Measurements from ENCODE around the gene TMEM125. TPM values are rescaled to one million over a fixed set of nuclear protein-coding genes. Genes with fewer than 3 reads are reported as not detected.
A peak's percentile ranks its signal among the peaks of the same experiment; 100 is the strongest.

Gene TMEM125
- total RNA-seq, 2 donors from 2014 or later = 11.7 to 16.6 TPM

DNA sequence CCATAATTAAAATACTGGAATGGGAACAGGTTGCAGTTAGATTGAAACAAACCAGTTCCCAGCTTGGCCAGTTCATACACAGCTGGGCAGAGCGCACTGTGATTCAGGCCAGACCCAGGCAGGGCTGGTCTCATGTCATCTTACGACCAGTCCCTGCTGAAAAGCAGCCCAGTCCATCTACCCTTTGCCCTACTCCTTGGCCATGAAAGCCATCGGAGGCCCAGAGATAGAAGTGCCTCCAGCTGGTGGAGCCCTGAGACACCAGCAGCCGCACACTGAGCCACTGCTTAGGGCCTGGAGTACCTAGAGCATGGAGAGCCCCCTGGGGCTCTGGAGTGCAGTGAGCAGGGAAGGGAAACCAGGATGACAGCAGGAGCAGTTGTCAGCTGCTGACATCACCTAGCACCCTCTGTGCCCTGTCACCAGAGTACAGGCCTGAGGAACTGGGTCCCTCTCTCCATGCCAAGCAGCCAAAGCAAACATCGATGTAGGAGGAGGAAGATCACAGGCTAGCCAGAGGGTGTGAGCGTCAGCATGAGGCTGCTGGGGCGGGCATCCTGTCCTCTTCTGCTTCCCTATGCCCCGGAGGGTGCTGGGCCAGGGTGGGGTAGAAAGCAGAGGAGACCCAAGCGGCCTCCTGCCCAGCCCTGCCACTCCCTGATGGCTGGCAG is 34.2 kb upstream of the TMEM125 start:
- H3K36me3 ChIP-seq (ENCODE audit: control insufficient read depth, insufficient read depth, low read length) = no peaks in the 10 kb centered on the region
- H3K9ac ChIP-seq (ENCODE audit: extremely low read depth, low read length, poor library complexity, severe bottlenecking) = no peak overlapping the region
- no peak overlapping the region for H3K4me3 ChIP-seq (ENCODE audit: low read length)
- Mint-ChIP-seq H3K27ac (no peak overlapping the region), H3K27me3 (ENCODE audit: insufficient read depth) (peaks cover 9% of the 10 kb centered on the region), H3K9me3 (peaks cover 4% of the 10 kb centered on the region), H3K4me1 (peaks cover 3% of the 10 kb centered on the region), H3K36me3 (ENCODE audit: low read depth) (no peaks in the 10 kb centered on the region), H3K4me3 (no peak overlapping the region)
- peaks cover 8% of the 10 kb centered on the region for H3K27me3 ChIP-seq (ENCODE audit: control insufficient read depth, insufficient read depth, low read length, poor library complexity, severe bottlenecking)
- no peak for DNase-seq
- whole genome bisulfite sequencing, 2 experiments (ENCODE audit: insufficient coverage in 1 of 2, insufficient read length in 1 of 2) = 88 to 89% methylated on average over 7 to 9 of the region's 9 CpGs
- no peaks in the 10 kb centered on the region for H3K9me3 ChIP-seq (ENCODE audit: control insufficient read depth, low read length)
- TF ChIP-seq, protein P1, sequence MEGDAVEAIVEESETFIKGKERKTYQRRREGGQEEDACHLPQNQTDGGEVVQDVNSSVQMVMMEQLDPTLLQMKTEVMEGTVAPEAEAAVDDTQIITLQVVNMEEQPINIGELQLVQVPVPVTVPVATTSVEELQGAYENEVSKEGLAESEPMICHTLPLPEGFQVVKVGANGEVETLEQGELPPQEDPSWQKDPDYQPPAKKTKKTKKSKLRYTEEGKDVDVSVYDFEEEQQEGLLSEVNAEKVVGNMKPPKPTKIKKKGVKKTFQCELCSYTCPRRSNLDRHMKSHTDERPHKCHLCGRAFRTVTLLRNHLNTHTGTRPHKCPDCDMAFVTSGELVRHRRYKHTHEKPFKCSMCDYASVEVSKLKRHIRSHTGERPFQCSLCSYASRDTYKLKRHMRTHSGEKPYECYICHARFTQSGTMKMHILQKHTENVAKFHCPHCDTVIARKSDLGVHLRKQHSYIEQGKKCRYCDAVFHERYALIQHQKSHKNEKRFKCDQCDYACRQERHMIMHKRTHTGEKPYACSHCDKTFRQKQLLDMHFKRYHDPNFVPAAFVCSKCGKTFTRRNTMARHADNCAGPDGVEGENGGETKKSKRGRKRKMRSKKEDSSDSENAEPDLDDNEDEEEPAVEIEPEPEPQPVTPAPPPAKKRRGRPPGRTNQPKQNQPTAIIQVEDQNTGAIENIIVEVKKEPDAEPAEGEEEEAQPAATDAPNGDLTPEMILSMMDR (conservative IDR thresholded peaks at IDR 0.05) = no peak
- H3K4me1 ChIP-seq (ENCODE audit: control insufficient read depth, insufficient read depth, low read length) = no peaks in the 10 kb centered on the region
- no peak overlapping the region for H3K27ac ChIP-seq (ENCODE audit: low read depth, low read length)

DNA sequence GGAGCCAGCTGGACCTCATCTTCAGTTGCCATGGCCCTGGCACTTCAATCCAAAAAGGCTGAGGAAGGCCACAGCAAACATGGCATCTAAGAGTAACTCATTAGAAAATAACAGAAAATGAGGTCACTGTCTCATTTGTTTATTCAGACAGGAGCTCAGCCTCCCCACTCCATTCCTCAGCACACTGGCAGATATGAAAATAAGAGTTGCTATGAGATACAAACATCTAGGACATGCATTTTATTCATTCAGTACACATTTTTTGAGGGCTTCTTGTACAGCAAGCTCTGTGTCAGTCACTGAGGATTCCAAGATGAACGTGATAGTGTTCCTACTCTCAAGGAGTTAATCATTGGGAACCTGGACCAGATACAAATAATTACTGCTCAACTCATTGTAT is 32.7 kb upstream of the TMEM125 start:
- 88 to 92% methylated on average over 1 of the region's 1 CpG for WGBS, 2 experiments (ENCODE audit: insufficient coverage in 1 of 2, insufficient read length in 1 of 2)
- no peaks in the 10 kb centered on the region for H3K36me3 Mint-ChIP-seq (ENCODE audit: low read depth)
- Histone ChIP-seq H3K4me3 (ENCODE audit: low read length) (no peak overlapping the region), H3K4me1 (ENCODE audit: control insufficient read depth, insufficient read depth, low read length) (no peaks in the 10 kb centered on the region), H3K27me3 (ENCODE audit: control insufficient read depth, insufficient read depth, low read length, poor library complexity, severe bottlenecking) (peaks cover 4% of the 10 kb centered on the region), H3K36me3 (ENCODE audit: control insufficient read depth, insufficient read depth, low read length) (no peaks in the 10 kb centered on the region), H3K9ac (ENCODE audit: extremely low read depth, low read length, poor library complexity, severe bottlenecking) (no peak overlapping the region), H3K27ac (ENCODE audit: low read depth, low read length) (no peak overlapping the region), H3K9me3 (ENCODE audit: control insufficient read depth, low read length) (no peaks in the 10 kb centered on the region)
- H3K27me3 Mint-ChIP-seq (ENCODE audit: insufficient read depth) = peaks cover 7% of the 10 kb centered on the region
- H3K27ac Mint-ChIP-seq = no peak overlapping the region
- H3K9me3 Mint-ChIP-seq = peaks cover 14% of the 10 kb centered on the region
- H3K4me1 Mint-ChIP-seq = no peaks in the 10 kb centered on the region
- no peak for DNase-seq
- TF ChIP-seq, protein P1 (conservative IDR thresholded peaks at IDR 0.05) = no peak
- no peak overlapping the region for H3K4me3 Mint-ChIP-seq

DNA sequence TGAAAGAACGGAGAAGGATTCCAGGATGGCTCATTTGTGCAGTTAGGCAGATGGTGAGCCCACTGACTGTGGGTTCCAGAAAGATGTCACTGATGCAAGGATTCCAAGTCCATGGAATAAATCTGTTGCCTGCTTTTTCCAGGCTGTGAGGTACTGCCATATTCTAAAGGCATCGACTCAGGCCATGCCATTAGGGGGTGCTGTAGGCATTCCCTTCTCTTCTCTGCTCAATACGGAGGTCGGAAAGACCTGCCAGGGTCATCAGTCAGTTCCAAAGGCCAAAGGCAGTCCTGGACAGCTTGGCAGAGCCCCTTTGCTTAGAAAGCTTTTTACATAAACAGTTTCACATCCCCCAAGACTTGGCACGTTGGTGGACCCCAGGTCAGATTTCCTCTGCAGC is 31.7 kb upstream of the TMEM125 start:
- Mint-ChIP-seq H3K36me3 (ENCODE audit: low read depth) (no peaks in the 10 kb centered on the region), H3K9me3 (peaks cover 16% of the 10 kb centered on the region), H3K27ac (no peak overlapping the region), H3K4me3 (no peak overlapping the region), H3K4me1 (no peaks in the 10 kb centered on the region), H3K27me3 (ENCODE audit: insufficient read depth) (peaks cover 7% of the 10 kb centered on the region)
- TF ChIP-seq, protein P1 (conservative IDR thresholded peaks at IDR 0.05) = peak; percentile 90
- Histone ChIP-seq H3K4me3 (ENCODE audit: low read length) (no peak overlapping the region), H3K4me1 (ENCODE audit: control insufficient read depth, insufficient read depth, low read length) (no peaks in the 10 kb centered on the region), H3K27me3 (ENCODE audit: control insufficient read depth, insufficient read depth, low read length, poor library complexity, severe bottlenecking) (no peaks in the 10 kb centered on the region), H3K9ac (ENCODE audit: extremely low read depth, low read length, poor library complexity, severe bottlenecking) (no peak overlapping the region), H3K27ac (ENCODE audit: low read depth, low read length) (no peak overlapping the region), H3K9me3 (ENCODE audit: control insufficient read depth, low read length) (no peaks in the 10 kb centered on the region), H3K36me3 (ENCODE audit: control insufficient read depth, insufficient read depth, low read length) (no peaks in the 10 kb centered on the region)
- 3% methylated on average over 2 to 5 of the region's 5 CpGs for WGBS, 2 experiments (ENCODE audit: insufficient coverage in 1 of 2, insufficient read length in 1 of 2)
- DNase-seq = peak; percentile 92

All from endodermal cell (in vitro differentiated cells).